Fibroblast of gingiva (primary cell): ENCODE results near the gene SLC36A1.

ENCODE experiments used
- DNase-seq: peaks from one replicate; pipeline ENCODE4 v3.0.0-alpha.2; 2011; ENCODE audit warnings: low read depth

Gene SLC36A1

GRCh38 chr5:151534350-151534749 lies 86.9 kb downstream of the SLC36A1 start:
- DNase-seq = no peak

GRCh38 chr5:151537044-151537443 lies 89.6 kb downstream of the SLC36A1 start:
- DNase-seq = no peak

GRCh38 chr5:151541571-151541970 lies 94.2 kb downstream of the SLC36A1 start:
- DNase-seq = no peak
